NK-92 (cell line): ENCODE measurements around the gene C12orf57.
"Not testable (repeated sequence)": the region's sequence is repeated elsewhere in the genome, so short reads cannot be mapped to it uniquely, and the experiment has no call there.

ENCODE experiments used
- DNase-seq: peaks from one replicate; lab custom pipeline; 2025; ENCODE audit not compliant: unreplicated experiment; lab: John Stamatoyannopoulos, UW

C12orf57 gene

GRCh38 chr12:6943722-6944380, at the start of gene C12orf57, which contains the start of gene RNU7-1:
TSS of gene C12orf57 (plus strand) at chr12:6944022. CDS start at chr12:6944122, 100 bp downstream.
TSS of gene RNU7-1 (plus strand) at chr12:6943816.
- no peak for DNase-seq

- no peak for DNase-seq
These were observed 49.5 kb upstream of the C12orf57 start for GRCh38 chr12:6894321-6894720.

- DNase-seq = no peak
These were observed 46.9 kb upstream of the C12orf57 start for GRCh38 chr12:6896846-6897435.

GRCh38 chr12:6899427-6899826, 44.4 kb upstream of the C12orf57 start:
- DNase-seq = no peak

GRCh38 chr12:6899837-6900519, 43.8 kb upstream of the C12orf57 start:
- DNase-seq = no peak

- no peak for DNase-seq
These were observed 41.4 kb upstream of the C12orf57 start for GRCh38 chr12:6902448-6902847.

- DNase-seq = no peak
These were observed 40.1 kb upstream of the C12orf57 start for GRCh38 chr12:6903722-6904121.

- peak; percentile 72 for DNase-seq
These were observed 39.2 kb upstream of the C12orf57 start, which contains the start of gene LRRC23 for GRCh38 chr12:6904280-6905276. TSS of gene LRRC23 (plus strand) at chr12:6904822. CDS start at chr12:6905634, 812 bp downstream.

GRCh38 chr12:6905414-6906040, 38.3 kb upstream of the C12orf57 start:
- DNase-seq = no peak

- DNase-seq = not testable (repeated sequence)
These were observed 35.7 kb upstream of the C12orf57 start for GRCh38 chr12:6908141-6908540.

GRCh38 chr12:6909421-6910145, 34.2 kb upstream of the C12orf57 start:
- DNase-seq = no peak

- no peak for DNase-seq
These were observed 31.5 kb upstream of the C12orf57 start for GRCh38 chr12:6912164-6912935.

GRCh38 chr12:6914246-6914946, 29.4 kb upstream of the C12orf57 start, which contains the start of gene ENO2:
TSS of gene ENO2 (plus strand) at chr12:6914580. CDS start at chr12:6915833, 1,253 bp downstream.
- DNase-seq = no peak

GRCh38 chr12:6914947-6915788, 28.7 kb upstream of the C12orf57 start:
- DNase-seq = no peak

GRCh38 chr12:6915789-6916285, 28.0 kb upstream of the C12orf57 start:
- no peak for DNase-seq

- no peak for DNase-seq
These were observed 27.2 kb upstream of the C12orf57 start for GRCh38 chr12:6916426-6917200.
